CMK (cell line): ENCODE results near the gene SH3BP2.

Experiments used
- DNase-seq: peaks from one replicate; pipeline ENCODE4 v3.0.0-alpha.2; 2010; ENCODE audit warnings: low read depth

SH3BP2 gene

GRCh38 chr4:2803624-2804448, 11.0 kb downstream of the SH3BP2 start:
- DNase-seq: no peak

DNA sequence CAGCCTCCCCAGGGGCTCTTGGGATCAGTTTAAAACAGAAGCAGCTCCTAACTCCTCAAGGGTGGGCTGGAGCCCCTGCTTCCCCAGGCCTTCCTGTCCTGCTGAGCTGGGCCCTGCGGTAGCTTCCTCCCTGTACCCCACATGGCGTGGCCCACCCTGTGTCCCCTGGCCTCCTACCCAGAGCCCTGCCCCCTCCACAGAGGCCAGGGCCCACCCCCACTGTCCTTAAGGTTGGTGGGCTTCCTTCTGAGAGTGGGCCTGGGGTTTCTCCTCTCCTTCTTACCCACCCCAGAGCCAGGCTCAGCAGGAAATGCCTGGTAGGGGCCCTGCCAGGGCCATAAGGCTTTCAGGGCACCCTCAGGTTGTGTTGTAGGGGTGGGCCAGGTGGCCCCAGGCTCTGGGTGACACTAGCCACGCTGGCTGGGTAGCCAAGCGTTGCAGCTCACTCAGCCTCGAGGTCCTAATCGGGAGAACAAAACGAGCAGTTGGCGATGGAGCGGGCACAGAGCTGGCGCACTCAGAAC, 11.6 kb downstream of the SH3BP2 start:
- no peak for DNase-seq

- no peak for DNase-seq
These were observed 12.2 kb downstream of the SH3BP2 start for GRCh38 chr4:2804973-2805501.

DNA sequence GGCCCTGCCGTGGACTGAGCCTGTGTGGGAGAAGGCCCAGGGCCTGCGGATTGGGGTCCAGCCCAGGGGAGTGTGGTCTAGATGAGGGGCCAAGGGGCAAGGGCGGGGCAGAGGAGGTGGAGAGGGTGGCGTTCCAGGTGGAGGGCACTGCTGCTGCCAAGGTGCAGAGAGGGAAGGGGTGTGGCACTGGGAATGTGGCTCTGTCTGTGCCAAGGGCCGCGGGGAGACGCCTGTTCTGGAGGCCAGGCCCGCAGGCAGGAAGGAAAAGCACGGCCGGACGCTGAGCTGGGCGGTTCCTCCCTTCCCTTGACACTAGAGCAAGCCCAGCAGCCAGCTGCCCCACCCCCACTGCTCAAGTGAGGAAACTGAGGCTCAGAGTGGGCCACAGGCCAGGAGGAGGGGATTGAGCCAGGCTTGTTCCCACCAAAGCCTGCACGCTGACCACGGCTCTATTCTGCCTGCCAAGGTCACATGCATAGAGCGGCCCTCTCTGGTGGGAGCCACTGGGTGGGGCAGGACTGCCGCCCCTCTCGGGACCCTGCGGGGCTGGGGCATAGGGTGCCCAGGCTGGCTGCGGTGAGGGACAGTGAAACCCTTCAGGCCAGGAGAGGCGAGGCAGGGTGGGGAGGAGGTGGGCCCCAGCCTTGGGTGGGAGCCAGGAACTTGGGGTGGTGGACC, 13.0 kb downstream of the SH3BP2 start:
- no peak for DNase-seq

GRCh38 chr4:2806390-2807355, 13.8 kb downstream of the SH3BP2 start:
- no peak for DNase-seq

- DNase-seq: no peak
These were observed 14.7 kb downstream of the SH3BP2 start for GRCh38 chr4:2807571-2807970.

GRCh38 chr4:2808001-2808400, 15.1 kb downstream of the SH3BP2 start:
- no peak for DNase-seq

GRCh38 chr4:2809610-2810180, 16.8 kb downstream of the SH3BP2 start:
- no peak for DNase-seq

DNA sequence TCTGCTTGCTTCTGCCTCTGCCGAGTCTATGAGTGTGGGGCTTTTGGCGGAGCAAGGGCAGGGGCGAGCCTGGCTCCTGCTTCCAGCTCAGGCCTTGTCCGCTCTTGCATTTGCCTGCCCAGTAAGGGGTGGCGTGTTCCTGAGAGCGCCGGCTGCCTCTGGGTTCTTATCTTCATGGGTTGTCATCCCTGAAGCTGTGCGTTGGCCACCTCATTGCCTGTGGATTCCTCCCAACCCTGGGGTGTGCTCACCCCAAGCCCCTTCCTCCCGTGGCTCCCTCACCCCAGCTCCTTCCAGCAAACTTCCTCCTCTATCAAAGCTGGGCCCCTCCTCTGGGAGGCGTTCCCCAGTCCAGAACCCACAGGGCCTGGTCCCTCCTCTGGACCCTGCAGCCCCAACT, 17.5 kb downstream of the SH3BP2 start:
- no peak for DNase-seq

GRCh38 chr4:2811830-2812611, 19.1 kb downstream of the SH3BP2 start:
- DNase-seq: peak; percentile 97

DNA sequence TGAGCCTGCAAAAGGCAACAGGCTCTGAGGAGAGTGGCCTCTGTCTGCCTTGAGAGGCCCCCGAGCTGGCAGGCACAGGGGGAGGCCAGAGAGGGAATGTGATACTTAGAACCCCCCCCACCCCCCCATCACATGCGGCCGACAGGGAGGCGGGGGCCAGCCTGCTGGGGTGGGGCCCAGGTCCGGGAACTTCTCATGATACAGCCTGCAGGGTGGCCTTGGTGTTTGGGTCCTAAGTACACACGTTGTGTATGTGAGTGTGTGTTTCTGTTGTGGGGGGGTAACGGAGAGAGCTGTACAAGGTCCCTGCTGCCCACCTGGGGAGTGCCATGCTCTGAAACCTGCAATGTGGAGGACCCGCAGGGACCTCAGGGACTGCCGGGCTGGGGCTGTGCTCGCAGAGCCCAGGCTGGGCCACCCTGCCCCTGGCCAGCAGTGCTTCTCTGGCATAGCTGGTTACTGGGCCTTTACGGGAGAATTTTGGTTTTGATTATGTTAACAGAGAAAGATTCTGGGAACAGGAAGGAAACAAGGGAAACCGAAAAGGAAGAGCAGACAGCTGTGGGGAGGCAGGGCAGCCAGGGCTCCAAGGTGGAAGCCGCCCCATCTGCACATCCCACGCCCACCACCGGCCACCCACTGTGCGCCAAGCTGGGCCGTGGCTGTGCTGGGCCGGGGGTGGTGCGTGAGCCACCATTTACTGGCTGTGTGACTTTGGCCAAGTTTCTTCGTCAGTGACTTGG, 19.9 kb downstream of the SH3BP2 start:
- DNase-seq: no peak

GRCh38 chr4:2813446-2814405, 20.8 kb downstream of the SH3BP2 start:
- no peak for DNase-seq

DNA sequence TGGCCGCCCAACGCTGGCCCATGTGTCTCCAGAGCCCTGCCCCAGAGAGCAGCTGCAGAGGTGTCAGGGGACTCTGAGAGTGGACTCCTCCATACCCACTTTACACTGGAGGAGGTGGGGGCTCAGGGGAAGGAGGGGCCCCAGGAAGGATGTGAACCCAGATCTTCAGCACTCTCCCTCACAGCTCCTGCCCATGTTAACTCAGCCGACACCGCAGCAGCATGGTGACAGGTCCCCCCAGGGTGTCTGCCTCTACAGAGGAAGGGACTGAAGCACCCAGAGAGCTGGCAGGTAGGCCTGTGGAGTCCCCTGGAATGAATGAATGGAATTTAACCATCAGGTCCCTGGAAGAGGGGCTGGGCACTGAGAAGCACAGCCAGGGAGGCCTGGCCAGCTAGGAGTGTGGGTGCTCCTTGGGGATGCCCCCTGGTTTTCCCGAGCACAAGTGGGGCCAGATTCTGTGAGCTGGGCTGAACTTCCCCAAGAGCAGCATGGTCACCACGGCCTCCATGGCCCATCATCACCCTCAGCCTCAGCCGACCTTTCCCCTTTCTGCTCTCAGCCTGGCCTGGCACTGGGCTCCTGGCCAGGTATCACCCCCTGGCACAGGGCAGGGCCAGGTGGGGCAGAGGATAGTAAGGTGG, 21.9 kb downstream of the SH3BP2 start:
- no peak for DNase-seq

DNA sequence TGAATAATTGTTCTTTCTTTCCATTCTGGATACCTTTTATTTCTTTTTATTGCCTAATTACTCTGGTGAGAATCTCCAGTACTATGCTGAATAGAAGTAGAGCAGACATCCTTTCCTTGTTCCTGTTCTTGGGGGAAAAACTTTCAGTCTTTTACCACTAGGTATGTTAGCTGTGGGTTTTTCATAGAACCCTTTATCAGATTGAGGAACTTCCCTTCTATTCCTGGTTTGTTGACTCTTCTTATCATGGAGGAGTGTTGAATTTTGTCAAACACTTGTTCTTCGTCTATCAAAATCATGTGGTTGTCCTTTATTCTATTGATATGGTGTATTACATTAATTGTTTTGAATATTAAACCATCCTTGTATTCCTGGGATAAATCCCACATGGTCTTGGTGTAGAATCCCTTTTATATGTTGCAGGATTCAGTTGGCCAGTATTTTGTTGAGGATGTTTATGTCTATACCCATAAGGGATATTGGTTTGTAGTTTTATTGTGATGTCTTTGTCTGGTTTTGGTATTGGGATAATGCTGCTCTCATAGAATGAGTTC, 23.6 kb downstream of the SH3BP2 start:
- DNase-seq: no peak

- no peak for DNase-seq
These were observed 24.3 kb downstream of the SH3BP2 start for GRCh38 chr4:2817137-2817536.

GRCh38 chr4:2817701-2818350, 24.9 kb downstream of the SH3BP2 start:
- DNase-seq: no peak

DNA sequence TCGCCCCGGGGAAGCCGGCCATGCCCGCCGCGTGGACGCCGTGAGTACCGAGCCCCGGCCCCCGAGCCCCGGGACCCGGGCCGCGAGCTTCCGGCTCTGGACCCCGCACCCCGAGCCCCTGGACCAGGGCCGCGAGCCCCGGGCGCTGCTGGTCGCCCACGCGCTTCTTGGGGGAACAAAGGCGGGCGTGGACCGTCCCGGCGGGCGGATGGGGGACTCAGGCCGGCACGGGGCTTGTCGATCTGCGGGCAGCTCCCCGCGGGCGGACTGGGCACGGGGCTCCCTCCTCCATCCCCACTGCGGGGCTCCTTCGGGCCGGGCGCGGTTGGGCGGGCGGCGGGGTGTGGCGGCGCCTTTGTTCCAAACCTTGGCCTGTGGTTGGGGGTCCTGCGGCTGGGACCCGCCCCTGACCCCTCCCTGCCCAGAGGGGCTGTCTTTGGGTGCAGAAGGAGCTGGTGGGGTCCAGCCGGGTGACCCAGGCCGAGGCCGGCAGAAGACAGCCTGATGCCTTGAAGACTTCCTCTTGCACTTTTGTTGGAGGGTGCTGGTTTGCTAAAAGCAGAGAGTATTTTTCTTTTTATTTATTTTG, 25.6 kb downstream of the SH3BP2 start:
- DNase-seq: no peak
